Nephron progenitor cell (in vitro differentiated cells): ENCODE data around the gene SCGB3A2.

Source experiments
- DNase-seq: peaks from one replicate; pipeline ENCODE4 v3.0.0; 2021
- H3K27ac Mint-ChIP-seq: 2 replicates; pipeline ENCODE4 v1.8.0; 2021; ENCODE audit warnings: mild to moderate bottlenecking, moderate library complexity, mixed read lengths
- H3K27me3 Mint-ChIP-seq: 2 replicates; pipeline ENCODE4 v1.8.0; 2021; ENCODE audit warnings: mild to moderate bottlenecking, low read depth, mixed read lengths; ENCODE audit not compliant: poor library complexity
- H3K36me3 Mint-ChIP-seq: 2 replicates; pipeline ENCODE4 v1.8.0; 2021; ENCODE audit warnings: low read depth, mixed read lengths
- H3K4me1 Mint-ChIP-seq: 2 replicates; pipeline ENCODE4 v1.8.0; 2021; ENCODE audit warnings: mixed read lengths
- H3K4me3 Mint-ChIP-seq: 2 replicates; pipeline ENCODE4 v1.8.0; 2021; ENCODE audit warnings: mild to moderate bottlenecking, moderate library complexity, mixed read lengths
- H3K9me3 Mint-ChIP-seq: 2 replicates; pipeline ENCODE4 v1.8.0; 2021; ENCODE audit warnings: mild to moderate bottlenecking, moderate library complexity, mixed read lengths
- TF ChIP-seq, protein P1 (sequence below): fragments of 200-600 bp; sonication (generic); IDR thresholded peaks from 2 replicates; pipeline ENCODE4 v1.5.0; 2021; ENCODE audit warnings: antibody characterized with exemption

SCGB3A2 gene

DNA sequence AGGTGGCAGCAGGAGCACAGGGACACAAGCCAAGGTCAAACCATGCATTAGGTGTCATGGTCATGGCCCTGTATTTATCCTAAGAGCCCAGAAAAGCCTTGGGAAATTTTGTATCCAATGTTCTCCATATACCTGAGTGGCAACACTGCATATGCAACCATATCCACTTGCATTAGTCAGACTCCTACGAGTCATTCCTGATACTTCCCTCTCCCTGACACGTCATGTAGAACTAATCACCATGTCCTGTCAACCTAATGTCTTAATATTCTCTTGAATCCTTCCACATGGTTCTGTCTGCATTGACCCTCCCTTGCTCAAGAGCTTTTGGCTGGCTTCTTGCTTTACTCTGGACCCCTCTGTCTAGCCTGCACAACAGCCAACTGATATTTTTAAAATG is 9.4 kb downstream of the SCGB3A2 start:
- Mint-ChIP-seq H3K4me1 (peaks cover 6% of the 10 kb centered on the region), H3K4me3 (no peak overlapping the region), H3K27me3 (no peaks in the 10 kb centered on the region), H3K9me3 (no peaks in the 10 kb centered on the region), H3K27ac (no peak overlapping the region), H3K36me3 (no peaks in the 10 kb centered on the region)
- TF ChIP-seq, protein P1, sequence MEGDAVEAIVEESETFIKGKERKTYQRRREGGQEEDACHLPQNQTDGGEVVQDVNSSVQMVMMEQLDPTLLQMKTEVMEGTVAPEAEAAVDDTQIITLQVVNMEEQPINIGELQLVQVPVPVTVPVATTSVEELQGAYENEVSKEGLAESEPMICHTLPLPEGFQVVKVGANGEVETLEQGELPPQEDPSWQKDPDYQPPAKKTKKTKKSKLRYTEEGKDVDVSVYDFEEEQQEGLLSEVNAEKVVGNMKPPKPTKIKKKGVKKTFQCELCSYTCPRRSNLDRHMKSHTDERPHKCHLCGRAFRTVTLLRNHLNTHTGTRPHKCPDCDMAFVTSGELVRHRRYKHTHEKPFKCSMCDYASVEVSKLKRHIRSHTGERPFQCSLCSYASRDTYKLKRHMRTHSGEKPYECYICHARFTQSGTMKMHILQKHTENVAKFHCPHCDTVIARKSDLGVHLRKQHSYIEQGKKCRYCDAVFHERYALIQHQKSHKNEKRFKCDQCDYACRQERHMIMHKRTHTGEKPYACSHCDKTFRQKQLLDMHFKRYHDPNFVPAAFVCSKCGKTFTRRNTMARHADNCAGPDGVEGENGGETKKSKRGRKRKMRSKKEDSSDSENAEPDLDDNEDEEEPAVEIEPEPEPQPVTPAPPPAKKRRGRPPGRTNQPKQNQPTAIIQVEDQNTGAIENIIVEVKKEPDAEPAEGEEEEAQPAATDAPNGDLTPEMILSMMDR, result no peak
- DNase-seq, result no peak

DNA sequence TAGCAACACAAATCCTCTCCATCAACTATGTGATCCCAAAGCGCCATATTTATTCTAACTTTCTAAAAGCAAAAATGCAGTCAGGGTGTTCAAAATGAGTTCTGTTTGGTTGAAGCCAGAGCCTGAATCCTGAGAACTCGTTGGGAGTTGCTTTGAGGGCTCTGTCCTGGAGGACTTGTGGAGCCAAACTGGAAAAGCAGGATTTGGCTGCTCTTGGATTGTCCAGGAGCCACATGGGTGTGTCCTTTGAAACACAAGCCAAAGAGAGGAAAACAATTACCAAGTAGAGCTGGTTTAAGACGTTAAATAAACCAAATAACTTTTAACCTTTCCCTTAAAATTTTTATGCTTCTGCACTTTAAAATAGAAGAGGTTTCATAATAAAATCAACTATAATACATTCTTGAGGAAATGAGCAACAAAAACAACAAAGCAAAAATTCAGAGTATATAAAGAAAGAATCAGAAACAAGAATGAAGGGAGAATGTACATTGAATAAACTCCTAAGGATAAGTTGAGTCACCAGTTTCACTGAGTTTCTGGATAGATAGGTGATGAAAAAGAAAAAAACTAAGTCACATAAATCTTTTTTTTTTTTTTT is 14.3 kb downstream of the SCGB3A2 start:
- H3K27me3 Mint-ChIP-seq, result no peaks in the 10 kb centered on the region
- no peaks in the 10 kb centered on the region for H3K36me3 Mint-ChIP-seq
- H3K9me3 Mint-ChIP-seq, result no peaks in the 10 kb centered on the region
- no peak overlapping the region for H3K4me3 Mint-ChIP-seq
- no peaks in the 10 kb centered on the region for H3K4me1 Mint-ChIP-seq
- TF ChIP-seq, protein P1, result no peak
- no peak overlapping the region for H3K27ac Mint-ChIP-seq
- DNase-seq, result no peak

DNA sequence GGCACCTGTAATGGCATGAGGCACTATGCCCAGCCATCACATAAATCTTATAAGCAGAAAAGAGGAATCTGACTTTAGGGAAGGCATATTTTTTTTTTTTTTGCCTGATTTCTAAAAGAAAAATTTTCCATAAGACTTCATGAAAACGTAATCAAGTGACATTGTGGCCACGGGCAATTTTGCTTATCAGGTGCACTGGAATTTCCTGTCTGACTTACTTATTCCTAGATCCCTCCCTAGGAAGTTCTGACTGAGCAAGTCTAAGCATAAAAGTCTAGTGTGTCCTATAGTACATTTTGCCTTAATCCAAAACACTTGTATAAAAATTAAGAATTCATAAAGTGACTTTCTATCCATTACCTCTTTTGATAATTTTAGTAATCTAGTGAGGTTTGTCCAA is 15.3 kb downstream of the SCGB3A2 start:
- Mint-ChIP-seq H3K36me3 (no peaks in the 10 kb centered on the region), H3K4me3 (no peak overlapping the region), H3K4me1 (no peaks in the 10 kb centered on the region), H3K27me3 (peaks cover 4% of the 10 kb centered on the region), H3K27ac (no peak overlapping the region), H3K9me3 (no peaks in the 10 kb centered on the region)
- DNase-seq, result no peak
- TF ChIP-seq, protein P1, result no peak

DNA sequence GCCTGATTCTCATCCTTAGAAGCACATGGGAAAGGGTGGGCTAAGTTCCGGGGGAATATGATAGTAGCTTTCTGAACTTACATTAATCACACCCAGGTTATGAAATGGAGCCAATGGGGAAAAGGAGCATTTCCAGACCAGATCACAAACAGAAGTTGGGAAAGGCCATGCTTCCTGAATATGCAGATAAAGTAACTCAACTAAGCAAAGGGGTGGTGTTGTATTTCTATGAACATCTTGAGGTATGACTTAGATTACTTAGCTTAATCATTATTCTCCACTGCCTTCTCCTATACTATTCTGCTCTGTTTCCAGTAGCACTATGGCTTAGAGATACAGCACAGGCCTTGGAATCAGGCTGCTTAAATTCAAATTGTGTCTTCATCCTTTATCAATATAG is 17.4 kb downstream of the SCGB3A2 start:
- Mint-ChIP-seq H3K36me3 (no peaks in the 10 kb centered on the region), H3K4me3 (no peak overlapping the region), H3K9me3 (no peaks in the 10 kb centered on the region), H3K27me3 (peaks cover 4% of the 10 kb centered on the region), H3K4me1 (no peaks in the 10 kb centered on the region), H3K27ac (no peak overlapping the region)
- TF ChIP-seq, protein P1, result no peak
- DNase-seq, result no peak

DNA sequence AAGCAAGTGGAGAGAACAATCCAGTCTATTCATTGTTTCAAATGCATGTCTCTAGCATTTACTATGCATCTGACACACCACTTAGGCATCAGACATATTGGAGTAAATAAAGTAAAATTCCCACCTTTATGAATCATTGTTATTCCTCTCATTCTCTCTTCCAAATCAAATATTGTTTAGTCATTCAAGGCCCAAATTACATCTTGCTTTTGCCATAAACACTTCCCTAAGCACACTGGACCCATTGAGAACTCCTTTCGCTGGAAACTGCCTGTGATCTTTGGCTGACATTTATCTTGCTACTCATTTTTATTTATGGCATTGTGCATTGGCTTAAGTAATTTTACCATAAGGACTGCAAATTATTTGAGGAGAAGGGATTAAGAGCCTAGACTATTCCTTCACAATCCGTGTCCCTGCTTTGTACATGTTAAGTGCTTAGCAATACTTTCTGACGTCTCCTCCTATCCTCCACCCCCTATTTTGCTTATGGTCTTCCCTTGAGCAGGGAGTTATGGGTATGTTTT is 20.4 kb downstream of the SCGB3A2 start:
- DNase-seq, result no peak
- Mint-ChIP-seq H3K36me3 (no peaks in the 10 kb centered on the region), H3K27me3 (peaks cover 4% of the 10 kb centered on the region), H3K27ac (no peak overlapping the region), H3K4me1 (no peaks in the 10 kb centered on the region), H3K9me3 (no peaks in the 10 kb centered on the region), H3K4me3 (no peak overlapping the region)
- TF ChIP-seq, protein P1, result no peak

DNA sequence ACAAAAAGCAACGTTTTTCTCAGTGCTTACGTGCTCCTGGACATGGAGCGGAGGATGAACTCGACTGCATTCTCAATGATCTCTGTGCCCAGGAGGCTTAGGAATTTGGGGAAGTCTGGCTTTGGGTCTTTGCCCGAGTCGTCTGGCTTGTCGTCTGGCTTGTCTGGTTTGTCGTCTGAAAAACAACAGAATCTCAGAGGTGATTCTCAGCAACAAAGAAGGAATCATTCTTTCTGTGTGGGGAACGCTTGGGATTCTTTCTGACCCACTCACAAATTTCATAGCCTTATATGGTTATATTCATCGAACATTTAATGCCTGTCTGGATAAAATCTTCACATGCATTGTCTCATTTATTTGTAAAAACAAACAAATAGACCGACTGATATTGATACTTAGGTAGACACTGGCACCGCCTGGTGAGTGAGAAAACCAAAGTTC is 23.1 kb downstream of the SCGB3A2 start:
- TF ChIP-seq, protein P1, result no peak
- H3K27me3 Mint-ChIP-seq, result peaks cover 4% of the 10 kb centered on the region
- DNase-seq, result no peak
- H3K36me3 Mint-ChIP-seq, result no peaks in the 10 kb centered on the region
- H3K27ac Mint-ChIP-seq, result no peak overlapping the region
- no peaks in the 10 kb centered on the region for H3K9me3 Mint-ChIP-seq
- no peak overlapping the region for H3K4me3 Mint-ChIP-seq
- H3K4me1 Mint-ChIP-seq, result no peaks in the 10 kb centered on the region
